Superior temporal gyrus (tissue), 1 donor: ENCODE measurements around the gene DERL2.

ENCODE experiments used
- DNase-seq: peaks from one replicate; pipeline ENCODE4 v3.0.0-alpha.2; 2016; ENCODE audit errors: extremely low spot score

The DERL2 gene

GRCh38 chr17:5485270-5486205, at the start of gene DERL2:
TSS of gene DERL2 (minus strand) at chr17:5486178. CDS start at chr17:5486161, 17 bp downstream.
- no peak for DNase-seq

- no peak for DNase-seq
These were observed 49.5 kb upstream of the DERL2 start for GRCh38 chr17:5535436-5535835.

GRCh38 chr17:5533486-5534315, 47.7 kb upstream of the DERL2 start:
- no peak for DNase-seq

GRCh38 chr17:5532581-5532980, 46.6 kb upstream of the DERL2 start:
- DNase-seq, result no peak

- no peak for DNase-seq
These were observed 45.1 kb upstream of the DERL2 start for GRCh38 chr17:5531085-5531418.

- DNase-seq, result no peak
These were observed 44.5 kb upstream of the DERL2 start for GRCh38 chr17:5530265-5531084.

GRCh38 chr17:5527601-5528250, 41.7 kb upstream of the DERL2 start:
- DNase-seq, result no peak

- DNase-seq, result peak; percentile 80
These were observed 41.0 kb upstream of the DERL2 start for GRCh38 chr17:5526821-5527598.

GRCh38 chr17:5523249-5523648, 37.3 kb upstream of the DERL2 start:
- DNase-seq, result no peak

- no peak for DNase-seq
These were observed 36.5 kb upstream of the DERL2 start for GRCh38 chr17:5522476-5522875.

- DNase-seq, result no peak
These were observed 30.2 kb upstream of the DERL2 start for GRCh38 chr17:5516060-5516792.

- no peak for DNase-seq
These were observed 29.0 kb upstream of the DERL2 start for GRCh38 chr17:5514976-5515375.

- DNase-seq, result no peak
These were observed 27.6 kb upstream of the DERL2 start for GRCh38 chr17:5513628-5514027.

GRCh38 chr17:5511401-5512225, 25.6 kb upstream of the DERL2 start:
- DNase-seq, result no peak

- no peak for DNase-seq
These were observed 24.8 kb upstream of the DERL2 start for GRCh38 chr17:5510771-5511170.

GRCh38 chr17:5509482-5509881, 23.5 kb upstream of the DERL2 start:
- DNase-seq, result no peak

GRCh38 chr17:5508810-5509209, 22.8 kb upstream of the DERL2 start:
- DNase-seq, result peak; percentile 13

GRCh38 chr17:5506307-5506706, 20.3 kb upstream of the DERL2 start:
- no peak for DNase-seq

GRCh38 chr17:5502552-5502951, 16.6 kb upstream of the DERL2 start:
- DNase-seq, result no peak
